ENCODE results near the gene CHTOP.

CHTOP gene

DNA sequence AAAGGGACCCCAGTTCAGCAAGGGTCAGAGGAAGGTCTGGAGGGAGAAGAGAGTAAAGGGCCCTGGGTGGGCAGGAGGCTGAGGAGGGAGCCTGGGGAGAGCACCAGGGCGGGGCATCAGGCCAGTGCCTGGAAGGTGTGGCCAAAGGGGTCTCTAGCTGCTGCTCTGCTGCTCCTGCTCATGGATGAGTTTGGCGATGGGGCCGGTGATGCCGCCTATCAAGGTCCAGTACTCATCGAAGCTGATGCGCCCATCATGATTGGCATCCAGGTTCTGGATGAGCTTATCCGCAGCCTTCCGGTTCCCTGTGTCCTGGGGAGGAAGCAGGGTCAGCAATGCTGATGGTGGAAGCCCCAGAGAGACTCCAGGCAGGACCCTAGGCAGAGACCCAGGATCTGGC lies 26.5 kb upstream of the CHTOP start:
- Histone ChIP-seq H2BK120ac (ENCODE audit: low read depth, low read length) (no peak overlapping the region), H3K4me1 (ENCODE audit: control insufficient read depth, insufficient read depth, low read depth, low read length) (peaks cover 42% of the 10 kb centered on the region), H3K27ac (ENCODE audit: low read length, poor library complexity, severe bottlenecking) (peak overlapping the region; percentile 93), H3K9ac (ENCODE audit: low read length) (peak overlapping the region; percentile 87), H4K8ac (ENCODE audit: low read length) (no peak overlapping the region), H4K91ac (ENCODE audit: low read length) (no peak overlapping the region), H3K4me3 (ENCODE audit: insufficient read depth in 1 of 2, low read depth in 1 of 2, low read length in 2 of 2) (peak overlapping the region in 1 of 2 experiments; percentile 78), H3K18ac (ENCODE audit: low read depth in 1 of 2, low read length in 2 of 2) (no peak overlapping the region), H2AK5ac (ENCODE audit: low read length, severe bottlenecking) (peak overlapping the region; percentile 10), H3K4ac (ENCODE audit: low read depth in 1 of 2, low read length in 2 of 2) (peak overlapping the region in 1 of 2 experiments; percentile 14), H3K9me3 (ENCODE audit: control insufficient read depth, low read length) (no peaks in the 10 kb centered on the region), H3K36me3 (ENCODE audit: control insufficient read depth in 1 of 2, insufficient read depth in 2 of 2, low read depth in 1 of 2, low read length in 2 of 2) (peaks cover 39 to 60% of the 10 kb centered on the region in 2 experiments), H2BK5ac (ENCODE audit: low read depth, low read length, poor library complexity, severe bottlenecking) (no peak overlapping the region), H3K23ac (ENCODE audit: low read length in 2 of 2) (peak overlapping the region in 1 of 2 experiments; percentile 42), H2AFZ (ENCODE audit: low read depth, low read length) (peak overlapping the region; percentile 20), H3K79me1 (replicated peaks; ENCODE audit: low read length, poor library complexity, severe bottlenecking) (peaks cover 18% of the 10 kb centered on the region), H2BK15ac (ENCODE audit: low read depth, poor library complexity, severe bottlenecking) (no peak overlapping the region), H3K14ac (ENCODE audit: low read length in 2 of 2) (no peak overlapping the region), H3K27me3 (ENCODE audit: control insufficient read depth in 1 of 2, insufficient read depth in 1 of 2, low read length in 2 of 2) (no peaks in the 10 kb centered on the region), H3K4me2 (ENCODE audit: low read length, poor library complexity, severe bottlenecking) (peak overlapping the region; percentile 69), H2BK12ac (ENCODE audit: low read length in 2 of 2) (peak overlapping the region in 1 of 2 experiments; percentile 60)
- DNase-seq = no peak
- 98% methylated on average over 8 of the region's 8 CpGs for WGBS

DNA sequence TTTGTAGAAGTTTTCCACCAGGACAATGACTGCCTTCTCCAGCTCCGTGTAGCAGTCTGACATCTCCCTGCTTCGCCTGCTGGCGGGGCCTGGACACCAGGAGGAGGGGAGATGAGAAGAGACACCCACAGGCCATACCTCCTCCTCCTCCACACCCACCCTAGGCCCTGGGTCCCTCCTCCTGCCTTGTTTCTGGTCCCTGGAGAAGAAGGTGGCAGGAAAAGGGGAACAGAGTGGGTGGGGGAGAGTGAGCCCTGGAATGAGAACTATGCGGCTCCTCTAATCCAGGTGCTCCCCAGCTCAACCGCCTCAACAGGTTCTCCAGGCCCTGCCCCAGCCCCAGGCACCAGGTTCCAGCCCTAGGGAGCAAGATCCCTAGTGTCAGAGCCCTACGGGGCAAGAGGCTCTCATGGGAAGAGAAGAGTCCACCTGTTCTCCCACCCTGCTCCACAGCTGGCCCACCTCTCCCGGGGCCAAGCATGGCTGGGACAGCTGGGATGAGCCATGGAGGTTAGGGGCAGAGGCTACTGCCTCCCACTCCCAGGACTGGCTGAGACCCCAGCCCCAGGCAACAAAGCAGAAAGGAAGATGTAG lies 25.7 kb upstream of the CHTOP start:
- Histone ChIP-seq H2BK15ac (ENCODE audit: low read depth, poor library complexity, severe bottlenecking) (no peak overlapping the region), H3K4me2 (ENCODE audit: low read length, poor library complexity, severe bottlenecking) (peak overlapping the region; percentile 69), H4K8ac (ENCODE audit: low read length) (peak overlapping the region; percentile 86), H4K91ac (ENCODE audit: low read length) (peak overlapping the region; percentile 88), H3K79me1 (replicated peaks; ENCODE audit: low read length, poor library complexity, severe bottlenecking) (peaks cover 18% of the 10 kb centered on the region), H3K4me3 (ENCODE audit: insufficient read depth in 1 of 2, low read depth in 1 of 2, low read length in 2 of 2) (peak overlapping the region; percentile 53 to 78), H2BK120ac (ENCODE audit: low read depth, low read length) (peak overlapping the region; percentile 86), H3K18ac (ENCODE audit: low read depth in 1 of 2, low read length in 2 of 2) (peak overlapping the region; percentile 67 to 93), H3K4me1 (ENCODE audit: control insufficient read depth, insufficient read depth, low read depth, low read length) (peaks cover 42% of the 10 kb centered on the region), H2AFZ (ENCODE audit: low read depth, low read length) (no peak overlapping the region), H3K9ac (ENCODE audit: low read length) (peak overlapping the region; percentile 87), H3K36me3 (ENCODE audit: control insufficient read depth in 1 of 2, insufficient read depth in 2 of 2, low read depth in 1 of 2, low read length in 2 of 2) (peaks cover 36 to 57% of the 10 kb centered on the region in 2 experiments), H3K14ac (ENCODE audit: low read length in 2 of 2) (peak overlapping the region; percentile 37 to 49), H3K27ac (ENCODE audit: low read length, poor library complexity, severe bottlenecking) (peak overlapping the region; percentile 93), H3K23ac (ENCODE audit: low read length in 2 of 2) (no peak overlapping the region), H3K4ac (ENCODE audit: low read depth in 1 of 2, low read length in 2 of 2) (peak overlapping the region; percentile 71 to 83), H2AK5ac (ENCODE audit: low read length, severe bottlenecking) (peak overlapping the region; percentile 95), H3K27me3 (ENCODE audit: control insufficient read depth in 1 of 2, insufficient read depth in 1 of 2, low read length in 2 of 2) (no peaks in the 10 kb centered on the region), H3K9me3 (ENCODE audit: control insufficient read depth, low read length) (no peaks in the 10 kb centered on the region), H2BK5ac (ENCODE audit: low read depth, low read length, poor library complexity, severe bottlenecking) (peak overlapping the region; percentile 60), H2BK12ac (ENCODE audit: low read length in 2 of 2) (peak overlapping the region; percentile 14 to 88)
- DNase-seq = no peak
- 90% methylated on average over 4 of the region's 7 CpGs for WGBS

DNA sequence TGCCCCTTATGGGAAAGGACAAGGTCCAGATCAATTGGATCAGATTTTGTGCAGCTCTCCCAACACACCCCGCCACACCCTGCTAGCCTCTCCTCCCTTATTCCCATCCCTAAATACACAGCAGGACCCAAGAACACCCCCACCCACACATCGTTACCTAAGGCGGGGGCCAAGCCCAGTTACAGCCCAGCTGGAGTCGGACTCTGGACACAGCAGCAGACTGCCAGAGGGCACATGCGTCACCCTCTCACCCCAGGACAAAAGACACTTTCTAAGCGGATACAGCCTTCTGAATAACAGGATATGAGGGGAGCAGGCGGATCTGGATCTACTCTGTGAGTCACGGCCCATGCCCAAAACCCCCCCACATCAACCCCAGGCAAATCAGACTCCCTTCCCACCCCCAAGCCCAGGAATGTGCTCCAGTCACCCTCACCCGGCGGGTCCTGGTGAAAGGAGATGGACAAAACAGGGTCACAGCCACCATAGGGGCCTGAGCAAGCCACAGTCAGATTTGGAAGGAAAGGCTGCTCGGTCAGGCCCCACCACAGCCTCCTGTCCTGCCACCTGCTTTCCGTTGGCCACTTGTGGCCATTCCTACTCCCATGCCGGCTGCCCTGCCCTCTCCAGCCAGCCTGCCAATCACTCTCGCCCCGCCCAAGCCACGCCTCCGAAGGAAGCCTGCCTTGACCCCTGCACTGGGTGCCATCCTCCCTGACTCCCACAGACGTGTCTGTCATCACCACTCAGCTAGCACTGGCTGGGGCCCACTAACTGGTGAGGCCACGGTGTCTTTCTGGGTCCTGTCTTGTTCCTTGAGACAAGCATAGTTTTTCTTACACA lies 24.9 kb upstream of the CHTOP start:
- peak overlapping the region; percentile 95 for H2AK5ac ChIP-seq (ENCODE audit: low read length, severe bottlenecking)
- H2AFZ ChIP-seq (ENCODE audit: low read depth, low read length) = no peak overlapping the region
- H3K79me1 ChIP-seq (replicated peaks; ENCODE audit: low read length, poor library complexity, severe bottlenecking) = peaks cover 14% of the 10 kb centered on the region
- H3K9me3 ChIP-seq (ENCODE audit: control insufficient read depth, low read length) = no peaks in the 10 kb centered on the region
- peak overlapping the region; percentile 28 to 88 for H2BK12ac ChIP-seq (ENCODE audit: low read length in 2 of 2)
- H2BK120ac ChIP-seq (ENCODE audit: low read depth, low read length) = peak overlapping the region; percentile 86
- H3K36me3 ChIP-seq (ENCODE audit: control insufficient read depth in 1 of 2, insufficient read depth in 2 of 2, low read depth in 1 of 2, low read length in 2 of 2) = peaks cover 30 to 49% of the 10 kb centered on the region in 2 experiments
- H3K18ac ChIP-seq (ENCODE audit: low read depth in 1 of 2, low read length in 2 of 2) = peak overlapping the region; percentile 67 to 93
- H2BK5ac ChIP-seq (ENCODE audit: low read depth, low read length, poor library complexity, severe bottlenecking) = peak overlapping the region; percentile 60
- H4K8ac ChIP-seq (ENCODE audit: low read length) = peak overlapping the region; percentile 91
- H3K27me3 ChIP-seq (ENCODE audit: control insufficient read depth in 1 of 2, insufficient read depth in 1 of 2, low read length in 2 of 2) = no peaks in the 10 kb centered on the region
- peak overlapping the region; percentile 53 to 78 for H3K4me3 ChIP-seq (ENCODE audit: insufficient read depth in 1 of 2, low read depth in 1 of 2, low read length in 2 of 2)
- H3K4me2 ChIP-seq (ENCODE audit: low read length, poor library complexity, severe bottlenecking) = peak overlapping the region; percentile 69
- peak overlapping the region; percentile 87 for H3K9ac ChIP-seq (ENCODE audit: low read length)
- peak; percentile 94 for DNase-seq
- H3K4ac ChIP-seq (ENCODE audit: low read depth in 1 of 2, low read length in 2 of 2) = peak overlapping the region; percentile 71 to 83
- WGBS = 20% methylated on average over 18 of the region's 19 CpGs
- peak overlapping the region; percentile 37 to 69 for H3K14ac ChIP-seq (ENCODE audit: low read length in 2 of 2)
- H3K27ac ChIP-seq (ENCODE audit: low read length, poor library complexity, severe bottlenecking) = peak overlapping the region; percentile 93
- no peak overlapping the region for H3K23ac ChIP-seq (ENCODE audit: low read length in 2 of 2)
- peak overlapping the region; percentile 64 for H2BK15ac ChIP-seq (ENCODE audit: low read depth, poor library complexity, severe bottlenecking)
- peaks cover 46% of the 10 kb centered on the region for H3K4me1 ChIP-seq (ENCODE audit: control insufficient read depth, insufficient read depth, low read depth, low read length)
- H4K91ac ChIP-seq (ENCODE audit: low read length) = peak overlapping the region; percentile 88

DNA sequence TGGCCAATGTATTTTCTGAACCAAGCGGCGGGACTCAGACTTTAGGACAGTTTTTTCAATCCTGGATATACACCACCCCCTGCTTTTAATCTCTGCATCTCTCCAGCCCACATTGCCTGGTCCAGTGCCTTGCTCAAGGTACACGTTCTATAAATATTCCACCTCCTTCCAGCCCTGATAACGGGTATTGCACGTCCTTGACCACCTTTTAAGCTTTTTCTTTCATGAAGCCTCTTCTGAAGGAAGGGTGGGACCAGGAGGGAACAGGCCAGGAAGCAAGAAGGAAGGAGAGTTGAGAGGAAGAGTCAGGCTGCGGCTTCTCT lies 24.3 kb upstream of the CHTOP start:
- Histone ChIP-seq H2BK120ac (ENCODE audit: low read depth, low read length) (peak overlapping the region; percentile 45), H3K27ac (ENCODE audit: low read length, poor library complexity, severe bottlenecking) (peak overlapping the region; percentile 93), H3K9ac (ENCODE audit: low read length) (peak overlapping the region; percentile 87), H2AFZ (ENCODE audit: low read depth, low read length) (no peak overlapping the region), H2AK5ac (ENCODE audit: low read length, severe bottlenecking) (peak overlapping the region; percentile 84), H3K4me3 (ENCODE audit: insufficient read depth in 1 of 2, low read depth in 1 of 2, low read length in 2 of 2) (peak overlapping the region in 1 of 2 experiments; percentile 78), H3K4me2 (ENCODE audit: low read length, poor library complexity, severe bottlenecking) (peak overlapping the region; percentile 69), H3K23ac (ENCODE audit: low read length in 2 of 2) (no peak overlapping the region), H2BK15ac (ENCODE audit: low read depth, poor library complexity, severe bottlenecking) (no peak overlapping the region), H3K9me3 (ENCODE audit: control insufficient read depth, low read length) (no peaks in the 10 kb centered on the region), H3K18ac (ENCODE audit: low read depth in 1 of 2, low read length in 2 of 2) (peak overlapping the region in 1 of 2 experiments; percentile 85), H3K4ac (ENCODE audit: low read depth in 1 of 2, low read length in 2 of 2) (peak overlapping the region in 1 of 2 experiments; percentile 14), H3K27me3 (ENCODE audit: control insufficient read depth in 1 of 2, insufficient read depth in 1 of 2, low read length in 2 of 2) (no peaks in the 10 kb centered on the region), H2BK5ac (ENCODE audit: low read depth, low read length, poor library complexity, severe bottlenecking) (no peak overlapping the region), H4K8ac (ENCODE audit: low read length) (peak overlapping the region; percentile 91), H3K36me3 (ENCODE audit: control insufficient read depth in 1 of 2, insufficient read depth in 2 of 2, low read depth in 1 of 2, low read length in 2 of 2) (peaks cover 30 to 44% of the 10 kb centered on the region in 2 experiments), H4K91ac (ENCODE audit: low read length) (no peak overlapping the region), H3K79me1 (replicated peaks; ENCODE audit: low read length, poor library complexity, severe bottlenecking) (peaks cover 14% of the 10 kb centered on the region), H2BK12ac (ENCODE audit: low read length in 2 of 2) (no peak overlapping the region), H3K14ac (ENCODE audit: low read length in 2 of 2) (no peak overlapping the region), H3K4me1 (ENCODE audit: control insufficient read depth, insufficient read depth, low read depth, low read length) (peaks cover 50% of the 10 kb centered on the region)
- 83% methylated on average over 6 of the region's 6 CpGs for WGBS
- no peak for DNase-seq

Measured in mesenchymal stem cell (in vitro differentiated cells and primary cell).